GM19463 (cell line): ENCODE data around the gene RINL.
"Not testable (repeated sequence)": the region's sequence is repeated elsewhere in the genome, so short reads cannot be mapped to it uniquely, and the experiment has no call there.

Source experiments
- ATAC-seq: cut with Tn5 transposase; IDR thresholded peaks from one replicate; pipeline ENCODE4 v1.9.1; 2021; ENCODE audit warnings: mild to moderate bottlenecking, moderate library complexity; ENCODE audit not compliant: unreplicated experiment

The RINL gene

DNA sequence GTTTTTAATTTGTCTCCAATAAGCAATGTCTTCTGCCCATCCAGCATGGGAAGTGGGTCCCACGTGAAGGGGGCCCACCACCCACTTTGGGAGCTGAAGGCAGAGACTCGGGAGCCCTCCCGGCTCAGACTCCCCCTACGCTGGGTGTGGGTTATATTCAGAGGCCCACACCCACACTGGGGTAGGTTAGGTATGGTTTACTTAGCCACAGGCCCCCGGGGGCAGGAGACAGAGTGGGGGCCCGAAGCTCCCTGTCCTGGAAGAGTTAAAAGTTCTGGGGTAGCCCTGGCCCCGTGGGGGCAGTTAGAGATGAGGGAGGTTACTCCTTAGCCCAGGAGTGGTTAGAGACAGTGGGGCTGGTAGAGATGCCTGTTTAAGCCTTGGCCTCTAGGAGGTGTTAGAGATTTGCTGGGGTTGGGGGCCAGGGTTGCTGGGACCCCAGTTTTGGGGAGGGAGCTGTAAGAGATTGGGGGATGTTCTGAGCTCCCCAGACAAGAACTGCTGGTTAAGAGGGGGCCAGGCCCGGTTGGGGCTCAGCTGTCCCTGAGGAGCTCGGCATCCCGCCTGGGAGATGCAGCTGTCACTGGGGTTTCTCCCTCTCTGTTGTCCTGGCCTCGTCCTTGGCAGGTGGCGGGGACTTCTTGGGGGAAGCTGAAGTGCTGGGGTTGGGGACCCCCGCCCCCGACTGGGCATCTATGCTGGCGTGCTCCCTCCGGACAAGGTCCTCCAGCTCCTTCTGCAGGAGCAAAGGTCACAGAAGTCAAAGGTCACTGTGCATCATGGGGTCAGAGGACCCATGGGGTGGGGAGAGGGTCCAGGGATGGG lies 712 bp upstream of the RINL start:
- no peak for ATAC-seq

DNA sequence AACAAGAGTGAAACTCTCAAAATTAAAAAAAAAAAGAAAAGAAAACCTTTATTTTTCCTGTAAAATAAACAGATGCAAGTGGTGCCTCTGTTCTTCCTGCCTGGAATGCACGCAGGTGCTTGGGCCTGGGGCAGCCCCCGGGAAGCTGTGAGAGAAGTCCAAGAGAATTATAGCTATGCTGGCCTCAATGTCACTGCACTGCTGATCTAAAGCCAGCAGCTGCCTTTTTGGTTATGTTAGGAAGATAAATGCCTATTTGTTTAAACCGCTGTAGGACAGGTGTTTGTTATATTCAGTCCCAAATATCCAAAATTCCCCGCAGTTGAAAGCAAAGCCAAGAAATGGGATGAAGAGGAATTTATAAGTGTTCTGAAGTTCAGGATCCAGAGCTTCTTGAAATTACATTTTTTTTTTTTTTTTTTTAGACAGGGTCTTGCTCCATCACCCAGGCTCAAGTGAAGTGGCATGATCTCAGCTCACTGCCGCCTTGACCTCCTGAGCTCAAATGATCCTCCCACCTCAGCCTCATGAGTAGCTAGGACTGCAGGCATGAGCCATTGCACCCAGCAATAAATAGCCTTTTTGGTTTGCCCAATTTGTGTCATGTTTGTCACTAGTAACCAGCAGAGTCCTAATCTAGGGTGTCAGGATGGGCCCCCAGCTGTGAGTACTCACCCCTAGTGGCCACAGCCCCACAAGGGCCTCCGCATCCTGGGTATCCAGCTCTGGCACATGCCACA lies 2.2 kb downstream of the RINL start:
- ATAC-seq: no peak

DNA sequence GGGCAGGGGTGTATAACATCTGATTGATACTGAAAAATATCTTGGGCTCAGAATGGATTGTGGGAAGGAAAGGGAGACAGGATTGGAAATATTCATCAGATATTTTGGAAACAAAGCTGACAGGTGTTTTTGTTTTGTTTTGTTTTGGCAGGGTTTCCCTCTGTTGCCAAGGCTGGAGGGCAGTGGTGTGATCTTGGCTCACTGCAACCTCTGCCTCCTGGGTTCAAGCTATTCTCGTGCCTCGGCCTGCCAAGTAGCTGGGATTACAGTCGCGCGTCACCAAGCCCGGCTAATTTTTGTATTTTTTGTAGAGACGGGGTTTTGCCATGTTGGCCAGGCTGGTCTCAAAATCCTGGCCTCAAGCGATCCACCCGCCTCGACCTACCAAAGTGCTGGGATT lies 4.7 kb downstream of the RINL start:
- not testable (repeated sequence) for ATAC-seq

DNA sequence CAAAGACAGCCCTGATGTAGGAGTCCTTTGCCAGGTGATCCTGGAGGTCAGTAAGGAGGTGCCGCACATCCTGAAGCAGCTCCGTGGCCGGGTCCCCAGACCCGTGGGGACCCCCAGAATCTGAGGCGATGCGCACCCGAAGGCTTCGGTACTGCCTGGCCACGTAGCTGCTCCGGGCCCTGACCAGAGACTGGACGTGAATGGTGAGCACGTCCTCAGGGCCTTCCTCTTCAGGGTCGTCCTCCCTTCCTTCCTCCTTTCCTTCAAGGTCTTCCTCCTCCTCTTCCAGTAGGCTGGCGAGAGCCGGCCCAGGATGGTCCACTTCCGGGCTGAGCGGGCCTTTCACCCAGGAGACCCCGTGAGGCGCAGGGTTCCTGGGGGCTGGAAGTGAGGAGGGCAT lies 7.5 kb downstream of the RINL start:
- no peak for ATAC-seq

DNA sequence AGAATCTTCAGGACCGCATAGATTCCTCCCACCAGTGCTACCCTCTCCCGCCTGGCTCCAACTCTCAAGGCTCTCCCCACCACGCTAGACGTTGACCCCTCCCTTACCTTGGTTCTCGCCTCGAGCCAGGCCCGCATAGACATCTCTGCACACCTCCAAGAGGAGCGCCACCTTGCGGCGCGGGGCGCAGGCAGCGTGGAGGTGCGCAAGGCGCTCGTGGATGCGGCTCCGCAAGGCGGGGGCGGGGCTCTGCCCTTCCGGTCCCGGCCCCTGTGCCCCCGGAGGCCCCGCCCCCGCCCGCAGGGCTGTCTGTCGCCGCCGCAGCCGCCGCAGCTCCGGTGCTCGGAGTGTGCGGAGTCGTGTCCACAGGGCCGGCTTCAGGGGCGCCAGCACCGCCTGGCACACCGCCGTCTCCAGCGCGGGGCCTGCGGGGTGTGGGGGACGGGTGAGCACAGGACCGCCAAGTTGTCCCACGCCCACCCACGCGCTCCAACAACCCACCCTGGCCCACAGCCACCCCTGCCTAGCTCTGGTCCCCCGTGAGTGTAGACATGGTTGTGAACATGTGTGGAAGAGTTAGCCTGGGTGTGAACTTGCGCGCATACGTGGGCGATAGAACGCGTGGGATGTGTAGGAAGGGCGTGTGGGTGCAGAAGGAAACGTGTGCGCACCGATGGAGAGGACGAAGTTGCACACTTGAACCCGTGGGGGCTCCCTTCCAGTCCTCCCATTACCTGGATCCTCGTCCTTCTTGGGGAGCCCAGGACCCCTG lies 8.1 kb downstream of the RINL start:
- ATAC-seq: peak; percentile 81

DNA sequence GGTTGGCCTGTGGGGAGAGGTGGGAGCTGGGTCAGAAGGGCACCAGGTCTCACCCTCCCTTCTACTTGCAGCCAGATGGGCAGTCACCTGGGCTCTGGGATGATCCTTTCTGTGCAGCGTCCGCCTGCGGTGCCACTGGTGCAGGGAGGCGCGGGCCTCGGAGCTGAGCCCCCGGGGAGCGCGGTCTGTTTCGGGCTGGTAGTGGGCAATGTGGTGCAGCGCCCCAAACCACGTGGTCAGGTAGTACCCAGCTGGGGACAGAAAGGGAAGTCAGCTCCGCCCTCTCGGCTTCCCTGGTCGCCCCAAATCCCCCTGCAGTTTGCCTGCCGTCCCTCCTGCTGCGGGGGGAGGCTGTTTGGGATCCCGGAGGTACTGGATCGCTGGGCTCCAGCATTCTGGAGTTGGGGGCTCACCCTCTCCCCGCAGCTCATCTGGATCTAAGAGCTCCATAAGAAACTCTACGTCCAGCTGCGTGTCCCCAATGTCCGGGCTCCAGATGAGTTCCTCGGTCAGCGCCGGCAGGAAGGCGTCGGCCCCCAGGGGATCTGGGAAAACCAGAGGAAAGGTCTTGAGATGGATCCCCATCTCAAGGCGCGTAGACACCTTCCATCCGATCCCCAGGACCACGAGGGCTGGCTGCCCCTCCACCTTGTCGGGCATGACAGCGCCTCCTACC lies 8.8 kb downstream of the RINL start:
- ATAC-seq: no peak

DNA sequence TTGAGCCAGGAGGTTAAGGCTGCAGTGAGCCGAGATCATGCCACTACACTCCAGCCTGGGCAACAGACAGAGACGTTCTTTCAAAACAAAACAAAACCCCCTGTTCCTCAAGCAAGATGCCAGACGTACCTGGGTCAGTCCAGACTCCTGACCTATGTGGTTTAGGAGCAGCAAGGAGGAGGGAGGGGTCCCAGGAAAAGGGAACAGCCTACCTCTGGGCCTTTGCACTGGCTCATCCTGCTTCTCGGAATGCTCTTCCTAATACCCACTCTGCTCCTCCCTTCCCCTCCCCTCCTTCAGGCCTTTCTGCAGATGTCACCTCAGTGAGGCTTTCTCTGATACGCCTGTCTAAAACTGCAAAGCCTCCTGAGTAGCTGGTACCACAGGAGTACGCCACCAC lies 9.5 kb downstream of the RINL start:
- ATAC-seq: no peak

DNA sequence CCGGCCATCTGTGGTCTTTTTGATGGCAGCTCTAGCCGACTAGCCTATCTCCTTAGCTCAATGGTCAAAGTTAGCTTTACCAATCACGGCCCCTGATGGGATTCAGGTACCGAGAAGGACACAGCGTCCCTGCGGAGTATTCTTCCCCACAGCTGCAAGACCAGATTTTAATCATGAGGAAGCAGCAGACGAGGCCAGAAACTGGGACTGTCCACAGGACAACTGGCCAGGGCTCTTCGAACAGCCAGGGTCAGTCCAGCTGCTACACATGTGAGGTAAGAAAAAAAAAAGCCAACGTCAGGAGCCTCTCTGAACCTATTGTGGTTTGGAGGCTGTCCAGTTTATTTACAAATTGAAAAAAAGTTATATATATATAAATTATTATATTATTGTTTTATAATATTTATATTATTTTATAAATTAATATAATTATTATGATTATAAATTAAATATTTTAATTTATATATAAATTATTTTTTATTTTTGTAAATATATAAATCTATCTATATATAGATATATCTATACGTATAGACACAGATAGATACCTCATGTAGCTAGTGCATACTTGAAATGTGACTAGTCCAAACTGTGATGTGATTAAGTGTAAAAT lies 10.8 kb downstream of the RINL start:
- no peak for ATAC-seq

DNA sequence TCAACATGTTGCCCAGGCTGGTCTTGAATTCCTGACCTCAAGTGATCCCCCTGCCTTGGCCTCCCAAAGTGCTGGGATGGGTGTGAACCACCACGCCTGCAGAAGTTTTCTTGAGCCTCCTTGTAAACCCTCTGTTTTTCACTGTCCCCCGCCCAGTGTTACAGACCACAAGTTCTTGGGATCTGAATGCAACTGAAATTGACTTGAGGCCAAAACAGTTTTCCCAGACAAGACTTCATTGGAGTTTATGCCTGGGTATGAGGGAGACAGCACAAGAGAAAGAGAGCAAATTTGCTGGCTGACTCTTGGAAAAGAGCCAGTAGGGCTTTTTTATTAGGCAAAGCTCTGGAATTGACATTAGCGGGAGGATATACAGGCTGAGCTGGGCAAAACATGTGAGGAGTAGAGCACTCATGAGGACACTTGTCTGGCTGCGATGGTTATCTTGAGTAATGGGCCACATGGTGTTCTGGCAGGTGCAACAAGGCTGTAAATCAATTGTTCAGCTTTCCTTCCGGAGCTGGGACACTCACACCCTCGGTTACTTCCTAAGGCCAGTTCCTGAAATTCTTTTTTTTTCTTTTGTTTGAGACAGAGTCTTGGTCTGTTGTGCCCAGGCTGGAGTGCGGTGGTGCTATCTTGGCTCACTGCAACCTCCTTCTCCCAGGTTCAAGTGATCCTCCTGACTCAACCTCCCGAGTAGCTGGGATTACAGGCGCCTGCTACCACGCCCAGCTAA lies 15.6 kb downstream of the RINL start:
- ATAC-seq: no peak

DNA sequence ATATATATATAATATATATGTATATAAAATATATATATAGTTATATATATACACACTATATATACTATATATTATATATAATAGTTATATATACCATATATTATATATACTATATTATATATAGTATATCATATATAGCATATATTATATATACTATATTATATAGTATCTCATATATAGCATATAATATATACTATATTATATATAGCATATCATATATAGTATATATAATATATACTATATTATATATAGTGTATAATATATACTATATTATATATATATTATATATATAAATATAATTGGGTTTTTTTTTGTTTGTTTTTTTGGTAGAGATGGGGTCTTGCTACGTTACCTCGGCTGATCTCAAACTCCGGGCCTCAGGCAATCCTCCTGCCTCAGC lies 16.7 kb downstream of the RINL start:
- no peak for ATAC-seq

DNA sequence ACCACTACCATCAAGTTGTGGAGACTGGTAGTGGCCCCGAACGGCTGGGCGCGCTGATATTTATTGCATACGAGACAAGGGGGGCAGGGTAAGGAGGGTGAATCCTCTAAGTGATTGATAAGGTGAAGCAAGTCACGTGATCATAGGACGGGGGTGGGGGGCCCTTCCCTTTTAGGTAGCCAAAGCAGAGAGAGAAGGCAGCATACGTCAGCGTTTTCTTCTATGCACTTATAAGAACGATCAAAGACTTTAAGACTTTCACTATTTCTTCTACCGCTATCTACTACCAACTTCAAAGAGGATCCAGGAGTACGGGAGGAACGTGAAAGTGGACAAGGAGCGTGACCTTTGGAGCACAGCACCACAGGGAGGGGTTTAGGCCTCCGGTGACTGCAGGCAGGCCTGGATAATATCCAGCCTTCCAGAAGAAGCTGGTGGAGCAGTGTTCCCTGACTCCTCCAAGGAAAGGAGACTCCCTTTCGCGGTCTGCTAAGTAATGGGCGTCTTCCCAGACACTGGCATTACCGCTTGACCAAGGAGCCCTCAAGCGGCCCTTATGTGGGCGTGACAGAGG lies 18.4 kb downstream of the RINL start:
- ATAC-seq: not testable (repeated sequence)

DNA sequence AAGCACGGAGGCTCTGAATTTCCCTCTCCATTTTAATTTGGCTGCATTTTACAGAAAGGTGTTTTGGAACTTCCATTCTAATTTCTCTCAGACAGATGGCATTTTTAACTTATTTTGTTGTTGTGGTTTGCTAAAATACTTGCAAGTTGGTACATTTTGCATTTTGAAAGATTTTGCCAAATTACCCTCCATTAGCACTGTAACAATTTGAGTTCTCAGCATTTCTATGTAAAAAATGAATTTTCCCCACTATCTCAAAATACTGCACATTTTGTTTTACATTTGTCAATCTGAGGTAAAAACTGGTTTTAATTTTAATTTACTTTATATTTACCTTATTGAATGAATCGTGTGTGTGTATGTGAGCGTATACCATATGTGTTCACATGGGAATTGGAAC lies 21.3 kb downstream of the RINL start:
- no peak for ATAC-seq

DNA sequence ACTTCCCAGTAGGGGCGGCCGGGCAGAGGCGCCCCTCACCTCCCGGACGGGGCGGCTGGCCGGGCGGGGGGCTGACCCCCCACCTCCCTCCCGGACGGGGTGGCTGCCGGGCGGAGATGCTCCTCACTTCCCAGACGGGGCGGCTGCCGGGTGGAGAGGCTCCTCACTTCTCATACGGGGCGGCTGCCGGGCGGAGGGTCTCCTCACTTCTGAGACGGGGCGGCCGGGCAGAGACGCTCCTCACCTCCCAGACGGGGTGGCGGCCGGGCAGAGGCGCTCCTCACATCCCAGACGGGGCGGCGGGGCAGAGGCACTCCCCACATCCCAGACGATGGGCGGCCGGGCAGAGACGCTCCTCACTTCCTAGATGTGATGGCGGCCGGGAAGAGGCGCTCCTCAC lies 22.3 kb downstream of the RINL start:
- not testable (repeated sequence) for ATAC-seq

DNA sequence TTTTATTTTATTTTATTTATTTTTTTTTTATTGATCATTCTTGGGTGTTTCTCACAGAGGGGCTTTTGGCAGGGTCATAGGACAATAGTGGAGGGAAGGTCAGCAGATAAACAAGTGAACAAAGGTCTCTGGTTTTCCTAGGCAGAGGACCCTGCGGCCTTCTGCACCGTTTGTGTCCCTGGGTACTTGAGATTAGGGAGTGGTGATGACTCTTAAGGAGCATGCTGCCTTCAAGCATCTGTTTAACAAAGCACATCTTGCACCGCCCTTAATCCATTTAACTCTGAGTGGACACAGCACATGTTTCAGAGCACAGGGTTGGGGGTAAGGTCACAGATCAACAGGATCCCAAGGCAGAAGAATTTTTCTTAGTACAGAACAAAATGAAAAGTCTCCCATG lies 23.1 kb downstream of the RINL start:
- not testable (repeated sequence) for ATAC-seq

DNA sequence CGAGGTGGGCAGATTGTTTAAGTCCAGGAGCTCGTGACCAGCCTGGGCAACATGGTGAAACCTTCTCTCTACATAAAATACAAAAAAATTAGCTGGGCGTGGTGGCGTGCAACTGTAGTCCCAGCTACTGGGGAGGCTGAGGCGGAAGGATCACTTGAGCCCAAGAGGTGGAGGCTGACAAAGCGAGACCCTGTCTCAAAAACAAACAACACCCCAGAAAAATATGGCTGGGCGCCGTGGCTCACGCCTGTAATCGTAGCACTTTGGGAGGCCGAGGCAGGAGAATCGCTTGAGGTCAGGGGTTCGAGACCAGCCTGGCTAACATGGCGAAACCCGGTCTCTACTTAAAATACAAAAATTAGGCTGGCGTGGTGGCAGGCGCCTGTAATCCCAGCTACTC lies 24.9 kb downstream of the RINL start:
- ATAC-seq: no peak

DNA sequence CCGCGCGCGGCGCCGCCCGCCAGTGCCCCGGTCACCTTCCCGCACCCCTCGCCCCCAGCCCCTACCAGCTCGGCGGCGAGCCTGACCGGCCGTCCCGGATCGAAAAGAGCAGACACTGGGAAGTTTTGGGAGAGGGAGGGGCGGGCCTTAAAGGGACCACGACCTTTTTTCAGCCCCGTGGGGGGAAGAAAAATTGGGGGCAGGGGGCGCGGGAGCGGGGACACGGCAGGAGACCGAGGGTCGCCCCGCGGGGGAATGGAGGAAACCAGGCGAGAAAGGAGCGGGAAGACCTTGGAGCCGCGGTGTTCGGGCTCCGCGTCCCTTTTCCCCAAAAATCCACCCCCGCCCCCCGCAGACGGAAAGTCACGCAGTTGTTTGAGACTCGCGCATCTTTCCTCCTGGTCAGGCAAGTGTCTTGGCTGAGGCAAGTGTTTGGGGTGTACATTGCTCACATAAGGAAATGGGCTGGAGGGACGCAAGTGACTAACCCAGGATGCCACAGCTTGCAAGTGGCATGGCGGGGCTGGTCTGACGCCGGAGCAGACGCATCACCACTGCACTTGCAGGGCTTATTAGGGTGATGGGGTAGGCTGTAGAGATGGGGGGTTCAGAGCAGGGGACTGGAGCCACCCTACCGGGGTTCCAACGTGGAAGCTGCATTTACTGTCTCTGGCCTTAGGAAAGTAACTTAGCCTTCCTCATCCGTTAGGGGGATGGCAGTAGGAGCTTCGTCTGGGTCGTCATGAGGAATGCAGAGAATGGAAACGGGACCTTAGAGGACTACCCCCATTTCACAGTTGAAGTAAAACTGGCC lies 25.6 kb downstream of the RINL start:
- ATAC-seq: no peak

DNA sequence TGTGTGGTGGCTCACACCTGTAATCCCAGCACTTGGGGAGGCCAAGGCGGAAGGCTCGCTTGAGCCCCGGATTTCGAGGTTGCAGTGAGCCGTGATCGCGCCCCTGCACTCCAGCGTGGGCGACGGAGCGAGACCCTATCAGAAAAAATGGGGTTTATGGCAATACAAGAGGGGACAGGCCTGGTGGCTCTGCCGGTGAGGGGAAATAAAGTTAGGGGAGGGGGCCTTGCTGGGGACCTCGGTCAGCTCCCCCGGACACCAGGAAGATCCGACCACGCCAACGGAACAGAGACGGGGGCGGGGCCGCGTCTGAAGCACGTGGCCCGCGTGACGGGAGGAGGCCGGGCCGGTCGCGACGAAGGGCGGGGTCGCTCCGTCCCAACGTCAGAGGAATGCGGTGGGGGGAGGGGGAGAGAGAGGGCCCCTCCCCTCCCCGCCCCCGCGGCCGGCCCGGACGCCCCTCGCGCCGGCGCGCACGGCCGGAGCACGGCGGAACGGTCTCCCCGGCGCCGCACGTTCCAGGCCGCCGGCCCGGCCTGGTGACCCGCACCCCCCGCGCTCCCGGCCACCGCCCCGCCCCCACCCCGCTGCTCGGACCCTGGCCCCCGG lies 26.3 kb downstream of the RINL start:
- ATAC-seq: peak; percentile 14

DNA sequence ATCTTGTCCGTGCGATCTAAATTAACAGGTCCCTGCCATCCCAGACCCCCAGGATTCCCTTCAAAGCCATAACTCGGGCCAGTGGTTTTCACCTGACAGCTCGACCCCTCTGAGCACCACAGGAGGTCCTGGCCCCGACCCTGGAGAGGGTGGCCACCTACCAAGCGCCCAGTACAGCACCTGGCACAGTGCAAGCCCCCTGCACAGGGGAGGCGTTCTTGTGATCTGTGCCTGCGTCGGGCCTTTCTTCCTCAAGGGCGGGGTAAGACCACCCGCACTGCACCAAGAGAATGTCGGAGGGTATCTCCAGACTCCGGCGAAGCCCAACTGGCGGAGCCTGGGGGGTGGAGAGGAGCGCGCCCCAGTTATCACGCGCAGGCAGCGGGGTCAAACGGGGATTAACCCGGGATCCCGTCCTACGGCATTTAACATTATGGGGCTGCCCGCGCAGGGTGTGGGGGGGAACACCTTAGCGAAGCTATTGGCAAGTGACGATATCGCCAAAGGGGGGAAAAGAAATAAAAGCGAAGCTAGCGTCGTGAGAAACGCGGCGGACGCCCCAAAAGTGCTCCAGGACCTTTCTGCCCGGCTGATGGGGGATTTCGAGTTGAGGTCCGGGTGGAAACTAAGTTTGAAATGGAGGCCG lies 27.0 kb downstream of the RINL start:
- no peak for ATAC-seq
